NCI-H1105 treated with DMSO at 0.1 percent for 48 hours (cell line): ENCODE data around the gene TMEM222.
"Not testable (repeated sequence)": the region's sequence is repeated elsewhere in the genome, so short reads cannot be mapped to it uniquely, and the experiment has no call there.

Experiments
- DNase-seq: peaks from one replicate; lab custom pipeline; 2025; lab: John Stamatoyannopoulos, UW

The TMEM222 gene

GRCh38 chr1:27321813-27322568, at the start of gene TMEM222:
Gene TMEM222, plus strand, starts transcription at chr1:27322163. Its CDS starts 35 bp downstream, at chr1:27322198.
- peak; percentile 97 for DNase-seq

- no peak for DNase-seq
These were observed 47.8 kb upstream of the TMEM222 start for GRCh38 chr1:27274204-27274603.

- DNase-seq, result no peak
These were observed 46.3 kb upstream of the TMEM222 start for GRCh38 chr1:27275696-27276095.

- peak; percentile 77 for DNase-seq
These were observed 37.3 kb upstream of the TMEM222 start for GRCh38 chr1:27284425-27285273.

- DNase-seq, result no peak
These were observed 36.7 kb upstream of the TMEM222 start for GRCh38 chr1:27285274-27285660.

- not testable (repeated sequence) for DNase-seq
These were observed 36.1 kb upstream of the TMEM222 start for GRCh38 chr1:27285821-27286220.

- DNase-seq, result not testable (repeated sequence)
These were observed 32.8 kb upstream of the TMEM222 start for GRCh38 chr1:27289125-27289524.

GRCh38 chr1:27290581-27290980, 31.4 kb upstream of the TMEM222 start:
- DNase-seq, result no peak

GRCh38 chr1:27292106-27292505, 29.9 kb upstream of the TMEM222 start:
- no peak for DNase-seq

GRCh38 chr1:27293915-27294314, 28.0 kb upstream of the TMEM222 start:
- no peak for DNase-seq

- DNase-seq, result peak; percentile 30
These were observed 25.1 kb upstream of the TMEM222 start for GRCh38 chr1:27296773-27297291.

- no peak for DNase-seq
These were observed 24.1 kb upstream of the TMEM222 start for GRCh38 chr1:27297903-27298302.

GRCh38 chr1:27298632-27299384, 23.2 kb upstream of the TMEM222 start:
- no peak for DNase-seq

GRCh38 chr1:27299385-27300271, 22.3 kb upstream of the TMEM222 start:
- DNase-seq, result no peak

- peak; percentile 84 for DNase-seq
These were observed 21.5 kb upstream of the TMEM222 start for GRCh38 chr1:27300341-27301051.

GRCh38 chr1:27301052-27301422, 20.9 kb upstream of the TMEM222 start:
- DNase-seq, result no peak

- no peak for DNase-seq
These were observed 20.3 kb upstream of the TMEM222 start for GRCh38 chr1:27301582-27302199.

- DNase-seq, result no peak
These were observed 19.4 kb upstream of the TMEM222 start for GRCh38 chr1:27302612-27303011.

- DNase-seq, result no peak
These were observed 18.5 kb upstream of the TMEM222 start for GRCh38 chr1:27303509-27303908.

- DNase-seq, result no peak
These were observed 15.9 kb upstream of the TMEM222 start for GRCh38 chr1:27306071-27306470.
